Upper lobe of left lung (tissue), 6 donors: ENCODE measurements around the gene ANKRD13B. TPM values are rescaled to one million over a fixed set of nuclear protein-coding genes. Genes with fewer than 3 reads are reported as not detected.
A peak's percentile ranks its signal among the peaks of the same experiment; 100 is the strongest.

Experiments
- ATAC-seq, 2 donors: fragments of 200-7000 bp; cut with Tn5 transposase; one replicate each; pipeline ENCODE4 v1.9.1; 2022; ENCODE audit warnings: mild to moderate bottlenecking in 2 of 2, moderate library complexity in 2 of 2; ENCODE audit not compliant: low FRiP score in 2 of 2
- DNase-seq, 2 donors: peaks; one replicate each; pipeline ENCODE4 v3.0.0-alpha.2; 2019 to 2020
- H3K27ac ChIP-seq, 4 donors: fragments of 200-600 bp; sonication (generic); one replicate each; pipeline ENCODE4 v1.5.1; 2016 to 2019
- H3K27me3 ChIP-seq, 4 donors: fragments of 200-600 bp; sonication (generic); one replicate each; pipeline ENCODE4 v1.5.1; 2017 to 2019
- H3K36me3 ChIP-seq, 4 donors: fragments of 200-600 bp; sonication (generic); one replicate each; pipeline ENCODE4 v1.5.1; 2016 to 2019
- H3K4me1 ChIP-seq, 4 donors: fragments of 200-600 bp; sonication (generic); one replicate each; pipeline ENCODE4 v1.5.1; 2018 to 2019
- H3K4me3 ChIP-seq, 4 donors: fragments of 200-600 bp; sonication (generic); one replicate each; pipeline ENCODE4 v1.5.1; 2017 to 2019; ENCODE audit warnings: mild to moderate bottlenecking in 2 of 4, moderate library complexity in 1 of 4
- H3K9me3 ChIP-seq, 4 donors: fragments of 200-600 bp; sonication (generic); one replicate each; pipeline ENCODE4 v1.5.1; 2018 to 2019
- CTCF ChIP-seq, 6 experiments: fragments of 450-650 bp in 4 of 6; fragments of 200-600 bp in 2 of 6; sonication (generic) in 2 of 6; IDR thresholded peaks; one replicate each; pipeline ENCODE4 v1.5.1; 2016 to 2019; ENCODE audit warnings: antibody characterized with exemption in 6 of 6
- EP300 ChIP-seq, 4 donors: sonication (generic); formaldehyde crosslinking; IDR thresholded peaks; one replicate each; pipeline ENCODE4 v1.5.1; 2017; ENCODE audit warnings: antibody characterized with exemption in 4 of 4, control low read depth in 2 of 4
- POLR2A ChIP-seq, 4 donors: fragments of 450-650 bp; IDR thresholded peaks; one replicate each; pipeline ENCODE4 v1.5.1; 2016 to 2017; ENCODE audit warnings: antibody characterized with exemption in 4 of 4, mild to moderate bottlenecking in 2 of 4
- POLR2AphosphoS5 ChIP-seq, 2 donors: sonication (generic); formaldehyde crosslinking; IDR thresholded peaks; one replicate each; pipeline ENCODE4 v1.5.1; 2017; ENCODE audit warnings: antibody characterized with exemption in 2 of 2
- WGBS, 2 donors: methylation state at CpG; one replicate each; pipeline ENCODE4 v1.1.5; 2017 to 2018; 5-methylcytosine and 5-hydroxymethylcytosine counted together
- total RNA-seq, 6 donors: library from RNA; depleted of rRNA in 4 of 6; stranded (reverse); fragments of >200 nt in 4 of 6; gene quantifications; one replicate each; pipeline versions ENCODE4 v1.1.0 to v1.2.1, GENCODE V29; 2016 to 2021
- donor health status: DM: no; HTN: no; CAD: no; lungs with moderate emphysema.
- donor health status: DM: no; HTN: yes; CAD: no; lungs with severe emphysema.

ANKRD13B gene
- total RNA-seq, 6 donors from 2014 or later = 1.5 to 24.1 (median 3.9) TPM

GRCh38 chr17:29559640-29560039 lies 33.3 kb upstream of the ANKRD13B start:
- Histone ChIP-seq H3K4me3 (no peak overlapping the region), H3K27ac (no peak overlapping the region), H3K36me3 (peaks cover 0 to 7% (median 3%) of the 10 kb centered on the region in 4 donors), H3K4me1 (peaks cover 15 to 21% (median 20%) of the 10 kb centered on the region in 4 donors), H3K9me3 (no peaks in the 10 kb centered on the region), H3K27me3 (no peaks in the 10 kb centered on the region)
- DNase-seq (no peak), ATAC-seq (no peak)
- WGBS, 2 donors = 80 to 100% methylated on average over 2 of the region's 2 CpGs
- TF ChIP-seq POLR2A (IDR thresholded peaks at IDR 0.05) = no peak
- TF ChIP-seq EP300 (IDR thresholded peaks at IDR 0.05) = no peak
- TF ChIP-seq POLR2AphosphoS5 (IDR thresholded peaks at IDR 0.05) = no peak
- TF ChIP-seq CTCF (IDR thresholded peaks at IDR 0.05) = no peak

- H3K27me3 ChIP-seq = no peaks in the 10 kb centered on the region
- DNase-seq (no peak), ATAC-seq (peak in 1 of 2 donors; percentile 58)
- TF ChIP-seq CTCF (IDR thresholded peaks at IDR 0.05) (no peak), POLR2AphosphoS5 (IDR thresholded peaks at IDR 0.05) (no peak), POLR2A (IDR thresholded peaks at IDR 0.05) (no peak)
- no peaks in the 10 kb centered on the region for H3K9me3 ChIP-seq
- H3K27ac ChIP-seq = no peak overlapping the region
- H3K4me1 ChIP-seq = peaks cover 20 to 26% (median 24%) of the 10 kb centered on the region in 4 donors
- WGBS, 2 donors = 62 to 74% methylated on average over 6 of the region's 6 CpGs
- peaks cover 0 to 7% (median 3%) of the 10 kb centered on the region in 4 donors for H3K36me3 ChIP-seq
- H3K4me3 ChIP-seq = no peak overlapping the region
Observed at GRCh38 chr17:29560316-29560715, 32.6 kb upstream of the ANKRD13B start.

- Histone ChIP-seq H3K27me3 (no peaks in the 10 kb centered on the region), H3K4me1 (peaks cover 31 to 40% (median 36%) of the 10 kb centered on the region in 4 donors), H3K27ac (peak overlapping the region; percentile 40 to 70 (median 61)), H3K4me3 (no peak overlapping the region), H3K36me3 (peaks cover 0 to 7% (median 3%) of the 10 kb centered on the region in 4 donors), H3K9me3 (no peaks in the 10 kb centered on the region)
- WGBS, 2 donors = 60 to 64% methylated on average over 11 to 17 of the region's 17 CpGs
- DNase-seq (peak in 1 of 2 donors; percentile 52), ATAC-seq (no peak)
- TF ChIP-seq EP300 (IDR thresholded peaks at IDR 0.05) (no peak), POLR2AphosphoS5 (IDR thresholded peaks at IDR 0.05) (peak; percentile 28 to 33), CTCF (IDR thresholded peaks at IDR 0.05) (no peak), POLR2A (IDR thresholded peaks at IDR 0.05) (peak in 1 of 4 donors; percentile 48)
Observed at GRCh38 chr17:29561554-29562517, 31.1 kb upstream of the ANKRD13B start.

- TF ChIP-seq EP300 (IDR thresholded peaks at IDR 0.05) = no peak
- no peak for TF ChIP-seq CTCF (IDR thresholded peaks at IDR 0.05)
- TF ChIP-seq POLR2A (IDR thresholded peaks at IDR 0.05) = no peak
- no peak for TF ChIP-seq POLR2AphosphoS5 (IDR thresholded peaks at IDR 0.05)
- DNase-seq (no peak), ATAC-seq (no peak)
- H3K36me3 ChIP-seq = peaks cover 0 to 7% (median 3%) of the 10 kb centered on the region in 4 donors
- H3K4me1 ChIP-seq = peaks cover 31 to 45% (median 37%) of the 10 kb centered on the region in 4 donors
- no peaks in the 10 kb centered on the region for H3K9me3 ChIP-seq
- H3K27me3 ChIP-seq = no peaks in the 10 kb centered on the region
- H3K4me3 ChIP-seq = no peak overlapping the region
- H3K27ac ChIP-seq = peak overlapping the region; percentile 21 to 70 (median 49)
- WGBS, 2 donors = 76 to 77% methylated on average over 16 to 18 of the region's 18 CpGs
Observed at GRCh38 chr17:29562615-29563014, 30.3 kb upstream of the ANKRD13B start.
